ENCODE data around the gene TBXAS1. TPM values are rescaled to one million over a fixed set of nuclear protein-coding genes. Genes with fewer than 3 reads are reported as not detected.

TBXAS1 gene
- total and polyA plus RNA-seq, 2 of the 8 experiments (the other 6 are each of a cell fraction or from before 2014, with no cell fraction given), result 0.86 to 2.1 TPM

GRCh38 chr7:140042386-140042670 lies 213.3 kb downstream of the TBXAS1 start (continued):
- TF ChIP-seq, protein P1, sequence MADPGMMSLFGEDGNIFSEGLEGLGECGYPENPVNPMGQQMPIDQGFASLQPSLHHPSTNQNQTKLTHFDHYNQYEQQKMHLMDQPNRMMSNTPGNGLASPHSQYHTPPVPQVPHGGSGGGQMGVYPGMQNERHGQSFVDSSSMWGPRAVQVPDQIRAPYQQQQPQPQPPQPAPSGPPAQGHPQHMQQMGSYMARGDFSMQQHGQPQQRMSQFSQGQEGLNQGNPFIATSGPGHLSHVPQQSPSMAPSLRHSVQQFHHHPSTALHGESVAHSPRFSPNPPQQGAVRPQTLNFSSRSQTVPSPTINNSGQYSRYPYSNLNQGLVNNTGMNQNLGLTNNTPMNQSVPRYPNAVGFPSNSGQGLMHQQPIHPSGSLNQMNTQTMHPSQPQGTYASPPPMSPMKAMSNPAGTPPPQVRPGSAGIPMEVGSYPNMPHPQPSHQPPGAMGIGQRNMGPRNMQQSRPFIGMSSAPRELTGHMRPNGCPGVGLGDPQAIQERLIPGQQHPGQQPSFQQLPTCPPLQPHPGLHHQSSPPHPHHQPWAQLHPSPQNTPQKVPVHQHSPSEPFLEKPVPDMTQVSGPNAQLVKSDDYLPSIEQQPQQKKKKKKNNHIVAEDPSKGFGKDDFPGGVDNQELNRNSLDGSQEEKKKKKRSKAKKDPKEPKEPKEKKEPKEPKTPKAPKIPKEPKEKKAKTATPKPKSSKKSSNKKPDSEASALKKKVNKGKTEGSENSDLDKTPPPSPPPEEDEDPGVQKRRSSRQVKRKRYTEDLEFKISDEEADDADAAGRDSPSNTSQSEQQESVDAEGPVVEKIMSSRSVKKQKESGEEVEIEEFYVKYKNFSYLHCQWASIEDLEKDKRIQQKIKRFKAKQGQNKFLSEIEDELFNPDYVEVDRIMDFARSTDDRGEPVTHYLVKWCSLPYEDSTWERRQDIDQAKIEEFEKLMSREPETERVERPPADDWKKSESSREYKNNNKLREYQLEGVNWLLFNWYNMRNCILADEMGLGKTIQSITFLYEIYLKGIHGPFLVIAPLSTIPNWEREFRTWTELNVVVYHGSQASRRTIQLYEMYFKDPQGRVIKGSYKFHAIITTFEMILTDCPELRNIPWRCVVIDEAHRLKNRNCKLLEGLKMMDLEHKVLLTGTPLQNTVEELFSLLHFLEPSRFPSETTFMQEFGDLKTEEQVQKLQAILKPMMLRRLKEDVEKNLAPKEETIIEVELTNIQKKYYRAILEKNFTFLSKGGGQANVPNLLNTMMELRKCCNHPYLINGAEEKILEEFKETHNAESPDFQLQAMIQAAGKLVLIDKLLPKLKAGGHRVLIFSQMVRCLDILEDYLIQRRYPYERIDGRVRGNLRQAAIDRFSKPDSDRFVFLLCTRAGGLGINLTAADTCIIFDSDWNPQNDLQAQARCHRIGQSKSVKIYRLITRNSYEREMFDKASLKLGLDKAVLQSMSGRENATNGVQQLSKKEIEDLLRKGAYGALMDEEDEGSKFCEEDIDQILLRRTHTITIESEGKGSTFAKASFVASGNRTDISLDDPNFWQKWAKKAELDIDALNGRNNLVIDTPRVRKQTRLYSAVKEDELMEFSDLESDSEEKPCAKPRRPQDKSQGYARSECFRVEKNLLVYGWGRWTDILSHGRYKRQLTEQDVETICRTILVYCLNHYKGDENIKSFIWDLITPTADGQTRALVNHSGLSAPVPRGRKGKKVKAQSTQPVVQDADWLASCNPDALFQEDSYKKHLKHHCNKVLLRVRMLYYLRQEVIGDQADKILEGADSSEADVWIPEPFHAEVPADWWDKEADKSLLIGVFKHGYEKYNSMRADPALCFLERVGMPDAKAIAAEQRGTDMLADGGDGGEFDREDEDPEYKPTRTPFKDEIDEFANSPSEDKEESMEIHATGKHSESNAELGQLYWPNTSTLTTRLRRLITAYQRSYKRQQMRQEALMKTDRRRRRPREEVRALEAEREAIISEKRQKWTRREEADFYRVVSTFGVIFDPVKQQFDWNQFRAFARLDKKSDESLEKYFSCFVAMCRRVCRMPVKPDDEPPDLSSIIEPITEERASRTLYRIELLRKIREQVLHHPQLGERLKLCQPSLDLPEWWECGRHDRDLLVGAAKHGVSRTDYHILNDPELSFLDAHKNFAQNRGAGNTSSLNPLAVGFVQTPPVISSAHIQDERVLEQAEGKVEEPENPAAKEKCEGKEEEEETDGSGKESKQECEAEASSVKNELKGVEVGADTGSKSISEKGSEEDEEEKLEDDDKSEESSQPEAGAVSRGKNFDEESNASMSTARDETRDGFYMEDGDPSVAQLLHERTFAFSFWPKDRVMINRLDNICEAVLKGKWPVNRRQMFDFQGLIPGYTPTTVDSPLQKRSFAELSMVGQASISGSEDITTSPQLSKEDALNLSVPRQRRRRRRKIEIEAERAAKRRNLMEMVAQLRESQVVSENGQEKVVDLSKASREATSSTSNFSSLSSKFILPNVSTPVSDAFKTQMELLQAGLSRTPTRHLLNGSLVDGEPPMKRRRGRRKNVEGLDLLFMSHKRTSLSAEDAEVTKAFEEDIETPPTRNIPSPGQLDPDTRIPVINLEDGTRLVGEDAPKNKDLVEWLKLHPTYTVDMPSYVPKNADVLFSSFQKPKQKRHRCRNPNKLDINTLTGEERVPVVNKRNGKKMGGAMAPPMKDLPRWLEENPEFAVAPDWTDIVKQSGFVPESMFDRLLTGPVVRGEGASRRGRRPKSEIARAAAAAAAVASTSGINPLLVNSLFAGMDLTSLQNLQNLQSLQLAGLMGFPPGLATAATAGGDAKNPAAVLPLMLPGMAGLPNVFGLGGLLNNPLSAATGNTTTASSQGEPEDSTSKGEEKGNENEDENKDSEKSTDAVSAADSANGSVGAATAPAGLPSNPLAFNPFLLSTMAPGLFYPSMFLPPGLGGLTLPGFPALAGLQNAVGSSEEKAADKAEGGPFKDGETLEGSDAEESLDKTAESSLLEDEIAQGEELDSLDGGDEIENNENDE (IDR thresholded peaks at IDR 0.05; ENCODE audit: insufficient replicate concordance, low read length), result no peak
- no peak for TF ChIP-seq CREB1 (IDR thresholded peaks at IDR 0.05)
- no peak for TF ChIP-seq TBP (IDR thresholded peaks at IDR 0.05; ENCODE audit: low read depth, low read length)
- TF ChIP-seq GABPA (IDR thresholded peaks at IDR 0.05; ENCODE audit: borderline replicate concordance, insufficient read depth, low read length), result no peak
- TF ChIP-seq, protein P2, sequence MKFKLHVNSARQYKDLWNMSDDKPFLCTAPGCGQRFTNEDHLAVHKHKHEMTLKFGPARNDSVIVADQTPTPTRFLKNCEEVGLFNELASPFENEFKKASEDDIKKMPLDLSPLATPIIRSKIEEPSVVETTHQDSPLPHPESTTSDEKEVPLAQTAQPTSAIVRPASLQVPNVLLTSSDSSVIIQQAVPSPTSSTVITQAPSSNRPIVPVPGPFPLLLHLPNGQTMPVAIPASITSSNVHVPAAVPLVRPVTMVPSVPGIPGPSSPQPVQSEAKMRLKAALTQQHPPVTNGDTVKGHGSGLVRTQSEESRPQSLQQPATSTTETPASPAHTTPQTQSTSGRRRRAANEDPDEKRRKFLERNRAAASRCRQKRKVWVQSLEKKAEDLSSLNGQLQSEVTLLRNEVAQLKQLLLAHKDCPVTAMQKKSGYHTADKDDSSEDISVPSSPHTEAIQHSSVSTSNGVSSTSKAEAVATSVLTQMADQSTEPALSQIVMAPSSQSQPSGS (IDR thresholded peaks at IDR 0.05; ENCODE audit: low read length), result no peak

Measured in H1 (cell line).